Ureter (tissue), 1 donor: ENCODE measurements around the gene TRIM60. TPM values are rescaled to one million over a fixed set of nuclear protein-coding genes. Genes with fewer than 3 reads are reported as not detected.
"Not testable (repeated sequence)": the region's sequence is repeated elsewhere in the genome, so short reads cannot be mapped to it uniquely, and the experiment has no call there.

Experiments
- DNase-seq: peaks from one replicate; pipeline ENCODE4 v3.0.0-alpha.2; 2020; ENCODE audit warnings: low spot score
- total RNA-seq: library from RNA; stranded (reverse); gene quantifications from one replicate; pipeline ENCODE4 v1.2.4, GENCODE V29; 2023
- donor health status: DM: yes; HTN: yes; CAD: no.

Gene TRIM60
- total RNA-seq, 1 donor from 2014 or later, result not detected

DNA sequence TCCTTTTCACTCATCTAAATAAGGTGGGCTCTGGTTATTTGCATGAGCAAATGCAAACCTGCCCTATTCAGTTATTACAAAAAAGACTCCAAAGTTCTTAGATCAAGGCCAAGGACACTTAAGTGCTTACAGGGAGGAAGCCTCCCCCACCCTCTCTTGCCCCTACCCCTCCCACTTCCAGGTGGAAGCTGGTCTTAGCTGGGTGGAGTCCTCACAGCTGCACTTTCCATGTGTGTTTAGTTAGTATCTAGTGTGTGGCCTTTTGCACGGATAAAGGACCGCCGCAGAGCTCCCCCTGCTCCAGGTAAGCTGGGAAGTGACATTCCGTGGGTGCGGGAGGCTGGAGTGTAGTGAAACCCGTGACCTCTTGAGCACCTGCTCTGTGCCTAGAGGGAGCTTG is 21.8 kb downstream of the TRIM60 start, which contains the start of gene TRIM75:
TRIM75 (plus strand) TSS at position 222 of the 400 bp plus-strand sequence. CDS start 5,282 bp downstream, outside the sequence.
- DNase-seq, result no peak

DNA sequence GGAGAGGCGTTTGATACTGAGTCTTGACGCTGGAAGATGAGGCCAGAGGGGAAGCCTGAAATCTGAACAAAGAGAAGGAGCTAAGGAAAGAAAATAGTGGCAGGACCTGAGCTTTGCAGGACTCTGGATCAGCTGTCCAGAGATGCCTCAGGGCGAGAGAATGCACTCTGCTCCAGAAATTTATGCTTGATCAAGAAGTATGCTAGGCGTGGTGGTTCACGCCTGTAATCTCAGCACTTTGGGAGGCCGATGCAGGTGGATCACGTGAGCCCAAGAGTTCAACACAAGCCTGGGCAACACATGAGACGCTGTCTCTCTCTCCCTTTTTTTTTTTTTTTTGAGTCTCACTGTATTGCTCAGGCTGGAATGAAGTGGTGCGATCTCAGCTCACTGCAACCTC is 23.8 kb downstream of the TRIM60 start:
- no peak for DNase-seq

DNA sequence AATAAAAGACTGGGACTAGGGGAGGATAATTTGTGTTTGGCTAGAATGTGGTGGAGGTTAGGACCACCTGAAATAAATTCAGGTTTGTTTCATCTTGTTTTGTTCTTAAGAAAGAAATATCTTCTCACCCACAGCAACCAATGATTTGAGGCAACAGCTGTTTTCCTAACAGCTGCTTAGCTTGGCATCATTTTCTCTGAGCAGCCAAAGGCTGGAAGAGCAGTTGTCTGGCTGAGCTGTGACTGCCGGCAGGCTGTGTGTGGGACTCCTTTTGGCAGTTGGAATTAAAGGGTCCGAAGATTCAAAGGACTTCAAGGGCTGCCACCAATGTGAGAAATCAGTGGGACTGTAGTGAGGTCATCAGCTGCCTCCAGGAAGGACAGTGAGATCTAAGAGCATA is 26.9 kb downstream of the TRIM60 start:
- DNase-seq, result no peak

DNA sequence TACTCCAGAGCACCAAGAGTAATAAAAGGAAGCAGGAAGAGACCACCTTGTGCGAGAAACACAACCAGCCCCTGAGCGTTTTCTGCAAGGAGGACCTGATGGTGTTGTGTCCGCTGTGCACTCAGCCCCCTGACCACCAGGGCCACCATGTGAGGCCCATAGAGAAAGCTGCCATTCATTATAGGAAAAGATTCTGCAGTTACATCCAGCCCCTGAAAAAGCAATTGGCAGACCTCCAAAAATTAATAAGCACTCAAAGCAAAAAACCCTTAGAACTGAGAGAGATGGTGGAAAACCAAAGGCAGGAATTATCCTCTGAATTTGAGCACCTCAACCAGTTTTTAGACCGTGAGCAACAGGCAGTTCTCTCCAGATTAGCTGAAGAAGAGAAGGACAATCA is 27.6 kb downstream of the TRIM60 start:
- no peak for DNase-seq

DNA sequence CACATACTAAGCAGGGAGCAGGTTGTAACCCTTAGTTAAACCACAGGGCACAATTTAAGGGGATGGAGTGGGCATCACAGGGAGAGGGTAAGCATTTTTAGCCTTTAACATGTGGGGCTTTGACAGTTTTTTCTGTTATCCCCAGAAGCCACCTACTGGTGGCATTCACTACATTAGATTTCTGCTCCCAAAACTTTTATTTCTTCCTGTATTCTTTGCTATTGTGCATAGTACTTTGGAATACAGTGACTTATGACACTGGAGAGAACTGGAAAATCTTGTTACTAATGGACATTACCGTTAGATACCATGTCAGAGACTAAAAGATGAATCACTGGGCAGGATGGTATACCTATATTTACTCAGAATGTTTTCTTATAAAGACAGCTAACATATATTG is 29.1 kb downstream of the TRIM60 start:
- no peak for DNase-seq

DNA sequence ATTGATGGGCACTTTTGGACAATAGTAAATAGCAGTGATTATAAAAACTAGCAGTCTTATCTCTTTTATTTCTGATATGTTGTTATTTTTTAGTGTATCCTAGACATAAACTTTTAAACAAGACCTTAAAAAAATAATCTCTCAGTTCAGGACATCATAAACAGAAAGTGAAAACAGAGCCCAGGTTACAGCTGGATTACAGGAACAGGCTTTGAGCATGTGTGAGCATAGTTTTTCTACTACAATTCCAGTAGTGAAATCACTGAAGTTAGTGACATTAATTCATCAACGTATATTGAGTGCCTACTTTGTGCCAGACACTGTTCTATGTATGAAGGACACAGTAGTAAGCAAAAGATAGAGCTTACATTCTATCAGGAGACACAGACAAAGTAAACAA is 38.8 kb downstream of the TRIM60 start:
- no peak for DNase-seq

DNA sequence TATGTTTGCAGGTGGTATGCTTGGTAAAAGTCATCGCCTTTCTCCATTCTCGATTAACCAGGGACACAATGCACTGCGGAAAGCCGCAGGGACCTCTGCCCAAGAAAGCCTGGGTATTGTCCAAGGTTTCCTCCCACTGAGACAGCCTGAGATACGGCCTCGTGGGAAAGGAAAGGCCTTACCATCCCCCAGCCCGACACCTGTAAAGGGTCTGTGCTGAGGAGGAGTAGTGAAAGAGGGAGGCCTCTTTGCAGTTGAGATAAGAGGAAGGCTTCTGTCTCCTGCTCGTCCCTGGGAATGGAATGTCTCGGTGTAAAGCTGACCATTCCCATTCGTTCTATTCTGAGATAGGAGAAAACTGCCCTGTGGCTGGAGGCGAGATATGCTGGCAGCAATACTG is 41.5 kb downstream of the TRIM60 start:
- not testable (repeated sequence) for DNase-seq

DNA sequence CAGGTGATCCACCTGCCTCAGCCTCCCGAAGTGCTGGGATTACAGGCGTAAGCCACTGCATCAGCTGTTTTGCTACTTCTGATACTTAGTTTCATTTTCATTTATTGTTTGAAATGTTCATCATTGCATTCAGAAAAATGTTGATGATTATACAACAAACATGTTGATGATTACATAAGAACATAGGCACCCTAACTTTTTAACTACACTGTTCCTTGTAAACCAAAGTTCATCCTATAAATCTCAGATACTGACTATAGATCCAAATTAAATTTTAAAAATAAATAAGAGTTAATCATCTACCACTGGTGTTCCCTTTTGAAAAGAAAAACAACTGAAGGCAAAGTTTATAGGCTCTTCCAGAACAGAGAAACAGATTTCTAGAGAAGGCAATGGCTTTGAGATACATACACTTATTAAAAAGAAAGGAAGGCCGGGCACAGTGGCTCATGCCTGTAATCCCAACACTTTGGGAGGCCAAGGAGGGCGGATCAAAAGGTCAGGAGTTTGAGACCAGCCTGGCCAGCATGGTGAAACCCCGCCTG is 45.3 kb downstream of the TRIM60 start:
- no peak for DNase-seq

DNA sequence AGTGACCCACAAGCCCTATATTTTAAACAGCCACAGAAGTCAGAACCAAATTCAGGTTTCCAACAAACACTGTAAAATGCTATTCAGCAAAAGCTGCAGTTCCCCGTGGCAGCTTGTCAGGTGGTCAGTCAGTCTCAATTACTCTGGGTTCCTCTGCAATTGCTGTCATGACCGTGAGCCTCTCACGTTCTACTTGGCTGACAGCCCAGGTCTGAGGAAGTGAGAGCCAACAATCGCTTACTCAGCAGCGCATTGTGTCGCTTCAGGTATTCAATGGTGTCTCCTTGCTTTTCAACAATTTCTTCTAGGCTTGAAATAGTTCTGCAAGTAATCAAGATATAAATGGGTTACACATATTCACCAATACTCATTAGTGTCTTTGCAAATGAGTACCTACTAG is 47.7 kb downstream of the TRIM60 start:
- no peak for DNase-seq

DNA sequence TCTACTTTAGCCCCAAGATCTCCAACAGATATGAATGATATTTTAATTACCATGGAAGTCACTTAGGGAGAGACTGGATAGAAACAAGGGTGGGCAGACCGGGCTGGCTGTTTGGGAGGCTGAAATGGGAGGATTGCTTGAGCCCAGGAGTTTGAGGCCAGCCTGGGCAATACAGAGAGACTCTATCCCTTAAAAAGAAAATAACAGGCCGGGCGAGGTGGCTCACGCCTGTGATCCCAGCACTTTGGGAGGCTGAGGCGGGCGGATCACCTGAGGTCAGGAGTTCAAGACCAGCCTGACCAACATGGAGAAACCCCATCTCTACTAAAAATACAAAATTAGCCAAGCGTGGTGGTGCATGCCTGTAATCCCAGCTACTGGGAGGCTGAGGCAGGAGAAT is 53.0 kb downstream of the TRIM60 start:
- not testable (repeated sequence) for DNase-seq

DNA sequence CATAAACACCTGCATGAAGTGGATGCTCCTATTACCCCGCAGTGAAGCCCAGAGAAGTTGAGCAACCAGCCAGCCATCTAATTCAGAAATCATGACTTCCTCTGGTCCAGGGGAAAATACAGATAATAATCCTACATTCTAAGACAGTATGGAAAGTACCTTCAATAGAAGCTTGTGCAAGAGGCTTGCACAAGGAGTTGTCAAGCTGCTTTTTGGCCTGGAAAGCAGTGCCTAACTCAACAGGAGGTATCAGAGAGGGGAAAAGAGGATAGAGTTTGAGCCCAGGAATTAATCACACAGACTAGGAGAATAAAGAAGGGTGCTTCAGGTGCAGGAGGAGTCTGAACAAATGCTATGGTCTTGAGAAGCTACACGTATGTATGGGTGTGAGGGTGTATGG is 54.1 kb downstream of the TRIM60 start:
- DNase-seq, result no peak

DNA sequence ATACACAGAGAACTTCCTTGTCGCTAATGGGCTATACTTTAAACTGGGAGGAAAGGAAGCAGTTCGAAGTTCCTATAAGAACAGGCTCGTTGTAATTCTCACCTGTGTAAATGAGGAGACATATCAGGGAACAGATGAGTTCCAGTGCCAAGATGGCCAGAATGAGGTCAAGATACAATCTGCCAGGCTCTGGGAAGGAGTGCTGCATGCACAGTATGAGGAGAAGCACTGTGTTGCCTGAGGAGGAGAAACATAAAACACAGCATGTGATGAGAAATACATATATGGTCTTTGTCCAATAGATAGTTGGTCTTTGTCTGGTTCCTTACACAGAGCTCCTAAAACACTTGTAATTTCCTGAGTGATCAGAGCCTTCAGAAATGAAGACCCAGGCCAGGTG is 56.6 kb downstream of the TRIM60 start:
- no peak for DNase-seq

Other genes starting within 250 kb of the TRIM60 start
- gene APELA, start 154.8 kb upstream of the TRIM60 start, total RNA-seq, result not detected
- gene TRIM61, start 54.3 kb upstream of the TRIM60 start, total RNA-seq, result 2.6 TPM
- not detected for gene TRIM75, start 21.9 kb downstream of the TRIM60 start, total RNA-seq
- gene TMEM192, start 80.9 kb downstream of the TRIM60 start, total RNA-seq, result 23.1 TPM
- gene KLHL2, start 175.6 kb downstream of the TRIM60 start, total RNA-seq, result 23.7 TPM